ENCODE measurements around the gene GRHPR. TPM values are rescaled to one million over a fixed set of nuclear protein-coding genes. Genes with fewer than 3 reads are reported as not detected.
"Not testable (repeated sequence)": the region's sequence is repeated elsewhere in the genome, so short reads cannot be mapped to it uniquely, and the experiment has no call there.

GRHPR gene
- total and polyA plus RNA-seq, 2 experiments from 2014 or later = 252 to 376 TPM

DNA sequence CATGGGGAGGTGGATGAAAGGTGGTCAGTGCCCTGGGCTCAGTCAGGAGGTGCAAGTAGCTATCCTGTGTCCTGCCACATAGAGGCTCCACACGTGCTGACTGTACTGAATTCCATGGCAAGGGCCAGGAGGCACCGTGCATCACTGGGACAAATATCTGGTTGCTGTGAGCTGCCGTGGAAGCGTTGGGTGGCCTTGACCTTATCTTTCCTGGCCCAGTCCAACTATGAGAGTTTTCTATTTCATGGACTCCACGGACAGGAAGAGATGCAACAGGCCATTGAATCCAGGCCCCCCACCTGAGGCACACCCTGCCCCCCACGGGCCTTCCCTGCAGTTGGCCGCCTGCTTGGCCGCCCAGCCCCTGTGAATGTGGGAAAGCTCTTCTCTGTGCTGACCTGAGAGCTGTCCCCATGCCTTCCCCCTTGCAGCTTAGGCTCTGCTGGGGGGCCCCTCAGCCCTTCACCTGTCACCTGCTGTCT is 1.7 kb downstream of the GRHPR start:
- H3K27ac ChIP-seq = no peak overlapping the region
- H3K36me3 ChIP-seq = peaks cover 11% of the 10 kb centered on the region
- peaks cover 23% of the 10 kb centered on the region for H3K4me1 ChIP-seq (ENCODE audit: low read depth)
- H3K9me3 ChIP-seq (ENCODE audit: low read depth) = no peaks in the 10 kb centered on the region
- DNase-seq (ENCODE audit: low read depth in 1 of 2, low spot score in 1 of 2) = no peak
- no peaks in the 10 kb centered on the region for H3K27me3 ChIP-seq
- H3K4me3 ChIP-seq = no peak overlapping the region
- TF ChIP-seq, protein P1, sequence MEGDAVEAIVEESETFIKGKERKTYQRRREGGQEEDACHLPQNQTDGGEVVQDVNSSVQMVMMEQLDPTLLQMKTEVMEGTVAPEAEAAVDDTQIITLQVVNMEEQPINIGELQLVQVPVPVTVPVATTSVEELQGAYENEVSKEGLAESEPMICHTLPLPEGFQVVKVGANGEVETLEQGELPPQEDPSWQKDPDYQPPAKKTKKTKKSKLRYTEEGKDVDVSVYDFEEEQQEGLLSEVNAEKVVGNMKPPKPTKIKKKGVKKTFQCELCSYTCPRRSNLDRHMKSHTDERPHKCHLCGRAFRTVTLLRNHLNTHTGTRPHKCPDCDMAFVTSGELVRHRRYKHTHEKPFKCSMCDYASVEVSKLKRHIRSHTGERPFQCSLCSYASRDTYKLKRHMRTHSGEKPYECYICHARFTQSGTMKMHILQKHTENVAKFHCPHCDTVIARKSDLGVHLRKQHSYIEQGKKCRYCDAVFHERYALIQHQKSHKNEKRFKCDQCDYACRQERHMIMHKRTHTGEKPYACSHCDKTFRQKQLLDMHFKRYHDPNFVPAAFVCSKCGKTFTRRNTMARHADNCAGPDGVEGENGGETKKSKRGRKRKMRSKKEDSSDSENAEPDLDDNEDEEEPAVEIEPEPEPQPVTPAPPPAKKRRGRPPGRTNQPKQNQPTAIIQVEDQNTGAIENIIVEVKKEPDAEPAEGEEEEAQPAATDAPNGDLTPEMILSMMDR (IDR thresholded peaks at IDR 0.05; ENCODE audit: low read depth, low read length) = no peak

- peaks cover 23% of the 10 kb centered on the region for H3K4me1 ChIP-seq (ENCODE audit: low read depth)
- no peaks in the 10 kb centered on the region for H3K27me3 ChIP-seq
- TF ChIP-seq, protein P1 (IDR thresholded peaks at IDR 0.05; ENCODE audit: low read depth, low read length) = no peak
- no peaks in the 10 kb centered on the region for H3K9me3 ChIP-seq (ENCODE audit: low read depth)
- DNase-seq (ENCODE audit: low read depth in 1 of 2, low spot score in 1 of 2) = no peak
- no peak overlapping the region for H3K4me3 ChIP-seq
- H3K36me3 ChIP-seq = peaks cover 11% of the 10 kb centered on the region
- peak overlapping the region; percentile 62 for H3K27ac ChIP-seq
These were observed 2.3 kb downstream of the GRHPR start for GRCh38 chr9:37424686-37425297.

- H3K9me3 ChIP-seq (ENCODE audit: low read depth) = no peaks in the 10 kb centered on the region
- H3K27me3 ChIP-seq = no peaks in the 10 kb centered on the region
- peaks cover 23% of the 10 kb centered on the region for H3K4me1 ChIP-seq (ENCODE audit: low read depth)
- H3K4me3 ChIP-seq = no peak overlapping the region
- DNase-seq (ENCODE audit: low read depth in 1 of 2, low spot score in 1 of 2) = peak in 1 of 2 donors; percentile 17
- H3K36me3 ChIP-seq = peaks cover 11% of the 10 kb centered on the region
- TF ChIP-seq, protein P1 (IDR thresholded peaks at IDR 0.05; ENCODE audit: low read depth, low read length) = no peak
- H3K27ac ChIP-seq = peak overlapping the region; percentile 62
These were observed 2.8 kb downstream of the GRHPR start for GRCh38 chr9:37425298-37425752.

DNA sequence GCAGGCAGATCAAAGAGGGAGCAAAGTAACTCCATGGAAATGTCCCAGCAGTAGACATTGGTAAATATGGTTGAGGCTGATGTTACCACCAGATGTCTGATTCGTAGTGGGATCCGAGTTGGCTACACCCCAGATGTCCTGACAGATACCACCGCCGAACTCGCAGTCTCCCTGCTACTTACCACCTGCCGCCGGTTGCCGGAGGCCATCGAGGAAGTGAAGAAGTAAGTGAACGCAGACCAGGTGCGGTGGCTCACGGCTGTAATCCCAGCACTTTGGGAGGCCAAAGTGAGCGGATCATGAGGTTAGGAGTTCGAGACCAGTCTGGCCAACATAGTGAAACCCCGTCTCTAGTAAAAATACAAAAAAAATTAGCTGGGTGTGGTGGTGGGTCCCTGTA is 3.9 kb downstream of the GRHPR start:
- H3K4me3 ChIP-seq; H3K27ac ChIP-seq; H3K27me3 ChIP-seq; DNase-seq (ENCODE audit: low read depth in 1 of 2, low spot score in 1 of 2); H3K9me3 ChIP-seq (ENCODE audit: low read depth): not testable (repeated sequence)
- Histone ChIP-seq H3K4me1 (ENCODE audit: low read depth) (peaks cover 21% of the 10 kb centered on the region), H3K36me3 (peaks cover 11% of the 10 kb centered on the region)

GRCh38 chr9:37426846-37427245 is 4.3 kb downstream of the GRHPR start:
- TF ChIP-seq, protein P1 (IDR thresholded peaks at IDR 0.05; ENCODE audit: low read depth, low read length) = no peak
- Histone ChIP-seq H3K9me3 (ENCODE audit: low read depth) (no peaks in the 10 kb centered on the region), H3K27me3 (no peaks in the 10 kb centered on the region), H3K4me1 (ENCODE audit: low read depth) (peaks cover 17% of the 10 kb centered on the region), H3K36me3 (peaks cover 11% of the 10 kb centered on the region), H3K27ac (no peak overlapping the region), H3K4me3 (no peak overlapping the region)
- DNase-seq (ENCODE audit: low read depth in 1 of 2, low spot score in 1 of 2) = no peak

DNA sequence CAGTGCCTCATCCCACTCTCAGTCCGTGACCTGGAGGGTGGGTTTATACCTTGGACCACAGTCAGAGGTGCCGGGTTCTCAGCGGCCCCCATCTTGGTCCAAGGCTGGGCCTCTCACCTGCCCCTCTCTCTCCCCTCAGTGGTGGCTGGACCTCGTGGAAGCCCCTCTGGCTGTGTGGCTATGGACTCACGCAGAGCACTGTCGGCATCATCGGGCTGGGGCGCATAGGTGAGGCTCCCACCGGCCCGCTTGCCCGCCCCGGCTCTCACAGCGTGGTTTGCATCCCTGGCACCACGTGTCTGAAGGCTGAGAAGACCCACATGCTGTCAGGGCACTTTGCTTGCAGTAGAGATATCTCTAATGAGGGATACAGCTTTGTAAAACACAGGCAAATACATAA is 5.8 kb downstream of the GRHPR start:
- Histone ChIP-seq H3K27ac (no peak overlapping the region), H3K9me3 (ENCODE audit: low read depth) (no peaks in the 10 kb centered on the region), H3K4me1 (ENCODE audit: low read depth) (peaks cover 12% of the 10 kb centered on the region), H3K4me3 (no peak overlapping the region), H3K27me3 (no peaks in the 10 kb centered on the region), H3K36me3 (peaks cover 11% of the 10 kb centered on the region)
- no peak for DNase-seq (ENCODE audit: low read depth in 1 of 2, low spot score in 1 of 2)
- TF ChIP-seq, protein P1 (IDR thresholded peaks at IDR 0.05; ENCODE audit: low read depth, low read length) = no peak

Data from cardiac muscle cell (in vitro differentiated cells and primary cell).